ENCODE measurements around the gene PELI1.
"Not testable (repeated sequence)": the region's sequence is repeated elsewhere in the genome, so short reads cannot be mapped to it uniquely, and the experiment has no call there.

PELI1 gene

DNA sequence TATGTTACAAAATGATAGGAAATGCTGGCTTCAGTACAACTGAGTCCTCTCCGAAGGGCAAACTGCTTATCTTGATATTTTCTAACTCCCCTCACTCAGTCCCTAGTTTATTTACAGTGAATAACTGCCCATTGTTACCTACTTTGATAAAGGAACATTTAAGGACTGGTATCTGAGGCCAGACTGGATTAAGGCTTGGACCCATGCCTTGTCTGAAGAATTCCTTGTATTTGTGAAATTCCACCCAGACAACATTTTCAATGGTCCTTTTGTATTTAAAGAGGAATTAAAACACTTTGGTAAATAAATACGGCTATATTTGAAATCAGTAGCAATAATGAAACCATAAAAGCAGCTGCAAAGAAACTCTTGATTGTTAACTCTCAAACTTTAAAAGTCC lies 58.3 kb downstream of the PELI1 start:
- no peak for DNase-seq (ENCODE audit: low spot score)

DNA sequence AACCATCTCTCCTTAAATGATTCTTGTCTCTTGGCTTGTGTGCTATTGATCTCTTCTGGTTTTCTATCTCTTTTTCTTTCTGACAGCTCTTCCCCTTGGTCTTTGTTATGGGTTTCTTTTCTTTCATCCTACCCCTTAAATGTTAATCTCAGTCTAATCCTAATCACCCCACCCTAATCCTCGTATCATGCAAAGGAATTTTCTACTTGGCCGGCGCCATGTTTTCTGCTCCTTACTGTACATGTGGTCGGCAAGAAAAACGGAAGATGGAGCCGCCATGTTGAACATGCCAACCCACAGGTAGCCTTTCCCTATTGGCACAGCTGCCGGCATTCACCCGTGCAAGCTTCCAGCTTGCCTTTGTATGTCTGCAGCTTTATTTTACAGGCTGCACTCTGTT lies 63.2 kb downstream of the PELI1 start:
- DNase-seq (ENCODE audit: low spot score), result no peak

- no peak for DNase-seq (ENCODE audit: low spot score)
Observed at GRCh38 chr2:64080179-64080578, 64.0 kb downstream of the PELI1 start.

GRCh38 chr2:64079688-64080087 lies 64.5 kb downstream of the PELI1 start:
- DNase-seq (ENCODE audit: low spot score), result not testable (repeated sequence)

DNA sequence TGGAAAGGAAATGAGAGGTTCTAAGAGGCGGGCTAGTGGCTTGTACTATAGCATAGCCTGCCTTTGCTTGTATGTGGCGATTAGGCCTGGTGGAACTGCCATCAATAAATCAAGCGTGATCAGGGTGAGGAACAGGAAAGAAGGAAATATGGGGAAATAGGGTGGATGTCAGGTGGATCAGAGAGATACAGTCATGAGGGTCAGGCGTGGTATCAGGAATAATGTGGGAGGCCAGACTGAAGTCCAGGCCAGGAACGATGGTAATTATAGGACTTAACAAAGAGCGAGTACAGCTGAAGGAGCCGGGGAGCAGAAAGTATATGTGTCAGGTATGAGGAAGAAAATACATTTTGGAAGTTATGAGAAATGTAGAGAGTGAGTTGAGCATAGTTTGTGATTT lies 67.4 kb downstream of the PELI1 start:
- not testable (repeated sequence) for DNase-seq (ENCODE audit: low spot score)

DNA sequence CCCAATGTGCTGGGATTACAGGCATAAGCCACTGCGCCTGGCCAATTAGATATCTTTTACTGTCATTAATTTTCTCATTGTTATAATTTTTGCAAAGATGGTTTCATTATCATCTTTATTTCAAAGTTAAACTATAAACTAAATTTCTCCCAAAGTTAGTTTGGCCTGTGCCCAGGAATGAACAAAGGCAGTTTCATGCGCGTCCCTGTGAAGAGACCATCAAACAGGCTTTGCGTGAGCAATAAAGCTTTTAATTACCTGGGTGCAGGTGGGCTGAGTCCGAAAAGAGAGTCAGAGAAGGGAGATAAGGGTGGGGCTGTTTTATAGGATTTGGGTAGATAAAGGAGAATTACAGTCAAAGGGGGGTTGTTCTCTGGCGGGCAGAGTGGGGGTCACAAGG lies 69.6 kb downstream of the PELI1 start:
- not testable (repeated sequence) for DNase-seq (ENCODE audit: low spot score)

DNA sequence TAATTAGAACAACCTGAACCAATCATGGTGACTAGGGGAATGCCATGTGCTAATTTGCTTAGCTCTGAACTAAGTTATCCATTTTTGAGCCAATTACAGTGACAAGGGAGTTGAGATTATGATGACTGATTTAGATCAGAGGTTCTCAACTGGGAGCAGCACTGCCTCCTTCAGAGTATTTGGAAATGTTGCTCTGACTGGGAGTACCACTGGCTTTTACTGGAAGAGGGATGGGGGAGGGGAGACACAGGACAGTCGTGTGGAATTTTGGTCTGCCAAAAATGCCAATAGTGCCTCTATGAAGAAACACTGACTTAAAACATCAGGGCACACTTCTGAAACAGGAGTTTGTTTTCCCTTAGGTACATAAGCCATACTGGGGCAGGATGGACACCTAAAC lies 76.9 kb downstream of the PELI1 start:
- no peak for DNase-seq (ENCODE audit: low spot score)

DNA sequence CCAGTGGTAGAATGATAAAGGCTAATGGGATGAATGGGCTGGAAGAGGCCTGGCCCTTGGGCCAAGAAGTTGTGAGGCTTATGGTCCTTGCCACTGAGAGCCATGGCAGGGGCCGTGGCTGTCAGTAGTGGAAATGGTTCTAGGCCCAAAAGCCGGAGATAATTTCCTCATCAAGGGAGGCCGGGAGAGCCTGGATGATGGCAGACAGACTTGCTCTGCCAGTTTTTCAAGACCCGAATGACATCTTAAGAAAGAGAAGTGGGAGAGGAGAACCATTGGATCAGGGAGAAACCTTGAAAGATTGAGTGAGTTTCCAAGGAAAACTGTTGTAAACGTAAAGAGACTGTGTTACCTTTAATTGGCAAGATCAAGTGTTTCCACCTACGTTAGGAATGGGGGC lies 78.7 kb downstream of the PELI1 start:
- DNase-seq (ENCODE audit: low spot score), result no peak

- DNase-seq (ENCODE audit: low spot score), result no peak
Observed at GRCh38 chr2:64063924-64064331, 80.3 kb downstream of the PELI1 start.

DNA sequence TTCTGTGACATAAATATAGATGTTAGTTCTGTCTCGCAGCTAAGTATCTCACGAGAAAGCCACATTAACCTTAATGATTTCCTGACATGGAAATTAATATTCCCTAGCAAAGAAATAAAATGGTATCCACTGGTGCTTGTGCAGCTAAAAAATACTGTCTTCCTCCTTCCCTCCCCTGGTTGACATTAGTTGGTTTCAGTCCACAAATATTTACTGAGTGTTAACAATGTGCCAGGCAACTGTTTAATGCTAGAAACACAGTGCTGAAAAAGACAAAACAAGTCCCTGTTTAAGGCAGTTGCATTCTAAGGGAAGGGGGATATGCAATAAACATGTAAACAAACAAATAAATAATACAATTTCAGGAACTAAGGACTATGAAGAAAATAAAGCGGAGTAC lies 80.8 kb downstream of the PELI1 start:
- DNase-seq (ENCODE audit: low spot score), result peak; percentile 10

DNA sequence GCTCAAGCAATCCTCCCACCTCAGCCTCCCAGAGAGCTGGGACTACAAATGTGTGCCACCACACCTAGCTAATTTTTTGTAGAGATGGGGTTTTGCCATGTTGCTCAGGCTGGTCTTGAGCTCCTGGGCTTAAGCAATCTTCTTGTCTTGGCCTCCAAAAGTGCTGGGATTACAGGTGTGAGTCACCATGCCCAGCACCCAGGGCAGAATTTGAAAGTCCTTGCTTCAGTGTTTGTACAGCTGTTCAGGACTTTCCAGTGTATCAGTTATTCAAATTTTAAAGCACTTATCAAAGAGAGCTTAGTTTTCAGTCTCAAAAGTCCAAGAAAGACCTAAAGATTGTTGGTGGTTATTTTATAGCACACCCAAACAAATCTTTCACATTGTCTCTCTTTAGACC lies 81.4 kb downstream of the PELI1 start:
- no peak for DNase-seq (ENCODE audit: low spot score)

- no peak for DNase-seq (ENCODE audit: low spot score)
Observed at GRCh38 chr2:64059270-64059669, 85.0 kb downstream of the PELI1 start.

GRCh38 chr2:64056021-64056420 lies 88.2 kb downstream of the PELI1 start:
- DNase-seq (ENCODE audit: low spot score), result no peak

DNA sequence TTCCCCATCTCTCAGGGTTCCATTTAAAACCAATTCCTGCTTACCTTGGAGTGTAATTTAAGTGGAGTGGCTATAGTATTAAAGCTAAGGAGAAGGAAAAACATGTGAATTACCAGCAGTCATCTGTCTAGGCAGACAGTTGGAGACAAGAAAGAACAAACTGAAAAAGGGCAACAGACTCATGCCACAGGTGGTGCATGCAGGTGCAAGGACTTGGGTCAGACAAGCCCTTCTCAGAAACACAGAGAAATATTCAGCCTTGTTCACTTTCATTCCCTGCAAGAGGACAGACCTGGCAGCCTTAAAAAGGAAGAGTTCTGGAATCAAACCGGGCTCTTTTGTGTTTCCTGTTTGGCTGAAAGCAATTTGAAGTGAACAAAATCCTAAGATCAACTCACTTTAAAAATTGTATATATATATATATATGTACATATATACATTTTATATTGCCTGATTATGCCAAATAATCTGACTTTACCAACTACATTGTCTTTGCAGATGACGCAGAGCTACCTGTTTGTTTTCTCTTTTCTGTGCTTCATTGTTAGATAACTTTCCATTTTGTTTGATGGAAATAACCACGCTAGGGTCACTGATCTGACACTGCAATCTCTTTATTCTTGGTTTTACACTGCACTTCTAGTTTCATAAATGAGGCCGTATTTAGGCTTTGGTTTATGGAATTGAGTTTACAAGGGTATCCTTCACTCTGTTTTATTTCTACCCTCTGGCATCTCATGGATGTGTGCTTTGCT lies 89.9 kb downstream of the PELI1 start:
- no peak for DNase-seq (ENCODE audit: low spot score)

DNA sequence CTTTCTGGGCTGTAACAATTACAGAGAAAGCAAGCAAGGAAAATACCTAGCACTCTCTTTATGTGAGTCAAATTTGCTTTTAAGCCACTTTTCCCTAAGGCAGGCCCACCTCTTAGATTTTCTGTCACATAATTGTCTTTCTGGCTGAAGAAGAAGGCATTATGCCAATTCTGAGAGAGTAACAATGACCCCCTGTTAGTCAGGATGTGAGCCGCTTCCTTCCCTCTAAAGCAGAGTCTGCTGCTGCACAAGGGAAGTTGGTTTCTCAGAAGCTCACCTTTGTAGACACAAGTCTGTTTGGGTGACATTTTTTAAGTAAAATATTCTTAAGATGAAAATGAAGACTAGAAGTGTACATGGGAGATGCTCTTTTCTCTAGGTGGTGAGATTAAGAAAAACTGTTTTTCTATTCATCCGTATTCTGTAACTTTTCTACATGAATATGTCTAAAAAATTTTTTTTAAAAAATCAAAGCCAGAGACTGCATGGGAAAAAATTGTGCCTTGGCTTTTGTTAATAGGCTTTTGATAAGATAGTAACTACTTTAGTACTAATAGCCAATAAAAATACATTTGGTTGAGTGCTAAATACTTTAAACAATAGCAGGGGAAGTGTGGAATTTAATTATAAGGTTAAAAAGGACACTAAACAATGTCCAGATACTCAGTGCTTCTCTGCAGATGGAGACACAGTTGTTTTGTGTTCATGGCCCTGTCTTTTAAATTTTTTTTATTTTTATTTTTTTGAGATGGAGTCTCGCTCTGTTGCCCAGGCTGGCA lies 91.6 kb downstream of the PELI1 start:
- no peak for DNase-seq (ENCODE audit: low spot score)

GRCh38 chr2:64049633-64050220 lies 94.5 kb downstream of the PELI1 start:
- DNase-seq (ENCODE audit: low spot score), result peak; percentile 76

DNA sequence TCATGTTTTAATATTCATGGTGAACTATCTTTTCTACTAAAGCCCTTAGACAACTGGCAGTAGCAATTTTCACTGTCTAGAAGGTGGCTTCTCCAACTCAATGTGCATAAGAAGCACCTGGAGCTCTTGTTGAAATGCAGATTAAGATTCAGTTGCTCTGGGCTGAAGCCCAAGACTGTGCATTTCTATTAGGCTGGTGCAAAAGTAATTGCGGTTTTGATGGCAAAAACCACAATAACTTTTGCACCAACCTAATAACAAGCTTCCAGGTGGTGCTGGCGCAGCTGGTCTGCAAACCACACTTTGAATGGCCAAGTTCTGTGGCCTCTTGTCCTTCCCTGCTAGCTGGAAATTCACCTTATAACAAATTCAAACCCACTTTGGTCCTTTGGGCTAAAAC lies 98.3 kb downstream of the PELI1 start:
- DNase-seq (ENCODE audit: low spot score), result no peak
